Memory B cell (primary cell): ENCODE data around the gene SLC39A2.
"Not testable (repeated sequence)": the region's sequence is repeated elsewhere in the genome, so short reads cannot be mapped to it uniquely, and the experiment has no call there.

Experiments used
- ATAC-seq: fragments of 150-1000 bp; cut with Tn5 transposase; 2 replicates; pipeline ENCODE4 v1.10.0; 2021; ENCODE audit warnings: low read depth, mild to moderate bottlenecking, moderate library complexity
- DNase-seq, 2 donors: peaks; one replicate each; pipeline ENCODE4 v3.0.0; 2022; ENCODE audit warnings: low spot score in 2 of 2
- H3K27ac Mint-ChIP-seq: one replicate; pipeline ENCODE4 v1.8.0; 2022; ENCODE audit warnings: mild to moderate bottlenecking, moderate library complexity, mixed read lengths
- H3K27me3 Mint-ChIP-seq: one replicate; pipeline ENCODE4 v1.8.0; 2022; ENCODE audit warnings: mixed read lengths
- H3K36me3 Mint-ChIP-seq: one replicate; pipeline ENCODE4 v1.8.0; 2022; ENCODE audit warnings: mild to moderate bottlenecking, mixed read lengths
- H3K4me1 Mint-ChIP-seq: one replicate; pipeline ENCODE4 v1.8.0; 2022; ENCODE audit warnings: mixed read lengths
- H3K4me3 Mint-ChIP-seq: one replicate; pipeline ENCODE4 v1.8.0; 2022; ENCODE audit warnings: mild to moderate bottlenecking, moderate library complexity, mixed read lengths
- H3K9me3 Mint-ChIP-seq: one replicate; pipeline ENCODE4 v1.8.0; 2022; ENCODE audit warnings: mixed read lengths

The SLC39A2 gene, protein sequence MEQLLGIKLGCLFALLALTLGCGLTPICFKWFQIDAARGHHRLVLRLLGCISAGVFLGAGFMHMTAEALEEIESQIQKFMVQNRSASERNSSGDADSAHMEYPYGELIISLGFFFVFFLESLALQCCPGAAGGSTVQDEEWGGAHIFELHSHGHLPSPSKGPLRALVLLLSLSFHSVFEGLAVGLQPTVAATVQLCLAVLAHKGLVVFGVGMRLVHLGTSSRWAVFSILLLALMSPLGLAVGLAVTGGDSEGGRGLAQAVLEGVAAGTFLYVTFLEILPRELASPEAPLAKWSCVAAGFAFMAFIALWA

DNA sequence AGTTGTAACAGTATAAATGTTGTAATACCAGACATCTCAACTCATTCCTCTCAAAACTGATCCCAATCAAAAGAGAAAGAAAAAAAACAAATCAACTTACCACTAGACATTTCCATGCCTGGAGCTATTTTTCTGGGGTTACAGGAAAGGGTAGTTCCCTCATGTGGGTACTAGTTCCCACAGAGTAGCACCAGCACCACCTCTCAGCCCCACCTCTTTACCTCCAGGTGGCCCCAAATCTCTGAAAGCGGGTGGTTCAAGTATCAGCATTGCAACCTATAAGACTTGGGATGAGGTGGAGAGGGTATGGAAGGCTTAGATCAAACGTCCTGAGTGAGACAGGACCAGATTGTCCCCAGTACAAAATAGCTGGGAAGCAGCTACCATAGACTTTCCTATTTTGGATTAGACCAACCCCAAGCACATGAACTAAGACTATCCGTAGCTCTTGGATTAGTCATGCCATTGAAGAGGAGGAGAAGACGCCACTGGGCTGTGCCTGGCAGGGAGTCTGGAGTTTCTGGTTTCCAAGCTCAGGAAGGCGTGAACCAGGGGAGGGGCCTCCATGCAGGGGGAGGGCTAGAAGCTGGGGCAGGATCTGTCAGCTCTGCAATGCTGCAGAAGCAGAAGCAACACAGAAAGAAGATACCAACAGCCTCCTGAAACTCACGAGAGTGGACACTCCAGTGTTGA is at the start of gene SLC39A2:
SLC39A2 (plus strand) TSS at position 620 of the 693 bp plus-strand sequence. CDS start 154 bp downstream, outside the sequence.
- DNase-seq (no peak), ATAC-seq (no peak)
- H3K27ac Mint-ChIP-seq, result no peak within 1 kb of the TSS
- no peaks in the 10 kb centered on the region for H3K9me3 Mint-ChIP-seq
- no peaks in the 10 kb centered on the region for H3K27me3 Mint-ChIP-seq
- peaks cover 2% of the 10 kb centered on the region for H3K4me1 Mint-ChIP-seq
- H3K36me3 Mint-ChIP-seq, result peaks cover 23% of the 10 kb centered on the region
- H3K4me3 Mint-ChIP-seq, result no peak within 1 kb of the TSS

DNA sequence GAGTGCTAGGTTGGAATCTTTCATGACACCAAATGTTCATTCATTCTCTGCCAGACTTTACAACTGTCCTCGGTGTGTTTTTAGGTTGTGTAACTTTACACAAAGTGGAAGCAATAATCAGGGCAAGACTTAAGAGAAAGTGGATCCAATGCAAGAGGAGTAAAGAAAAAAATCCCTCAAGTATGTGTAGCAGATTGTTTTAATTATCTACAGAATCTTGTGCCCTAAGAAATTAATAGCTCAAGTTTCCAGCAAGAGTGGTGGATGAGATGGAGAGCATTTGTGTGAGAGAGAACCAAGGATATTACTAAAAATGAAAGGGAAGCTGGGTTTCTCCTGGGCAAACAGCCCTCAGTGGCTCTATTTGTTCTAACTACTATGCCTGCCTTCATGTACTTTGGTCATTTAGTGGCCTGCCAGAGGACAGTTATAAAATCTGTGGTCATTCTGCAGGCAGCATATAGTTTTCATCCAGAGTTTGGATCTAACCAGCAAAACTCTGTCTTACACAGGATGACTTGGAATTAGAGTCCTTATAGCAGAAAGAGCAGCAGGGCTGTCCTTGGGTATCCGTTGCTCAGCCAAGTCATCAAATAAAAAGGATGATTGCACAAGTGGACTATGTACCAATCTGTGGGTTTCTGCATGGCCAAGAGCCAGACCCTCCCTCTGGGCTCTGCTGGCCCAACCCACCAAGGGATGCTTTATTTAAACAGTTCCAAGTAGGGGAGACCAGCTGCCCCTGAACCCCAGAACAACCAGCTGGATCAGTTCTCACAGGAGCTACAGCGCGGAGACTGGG is 44.2 kb upstream of the SLC39A2 start, which contains the start of gene RNASE2:
RNASE2 (plus strand) TSS at position 752 of the 802 bp plus-strand sequence. CDS start 285 bp downstream, outside the sequence.
- ATAC-seq, H3K4me1 Mint-ChIP-seq, H3K9me3 Mint-ChIP-seq, H3K27ac Mint-ChIP-seq, DNase-seq, H3K4me3 Mint-ChIP-seq, H3K36me3 Mint-ChIP-seq: not testable (repeated sequence)
- H3K27me3 Mint-ChIP-seq, result peaks cover 19% of the 10 kb centered on the region

DNA sequence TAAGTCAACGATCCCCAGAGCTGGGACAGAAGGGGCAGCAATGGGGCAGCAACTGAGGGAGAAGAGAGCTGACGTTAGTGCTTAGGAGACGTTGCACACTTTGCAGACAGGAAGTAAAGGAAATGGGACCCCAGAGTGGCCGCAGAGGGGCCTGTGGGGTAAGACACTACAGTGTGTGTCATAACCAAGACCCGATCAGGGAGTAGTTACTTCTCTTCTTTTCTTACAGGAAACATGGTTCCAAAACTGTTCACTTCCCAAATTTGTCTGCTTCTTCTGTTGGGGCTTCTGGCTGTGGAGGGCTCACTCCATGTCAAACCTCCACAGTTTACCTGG is 43.6 kb upstream of the SLC39A2 start:
- not testable (repeated sequence) for H3K36me3 Mint-ChIP-seq, H3K9me3 Mint-ChIP-seq, H3K4me1 Mint-ChIP-seq, DNase-seq, ATAC-seq, H3K4me3 Mint-ChIP-seq, H3K27ac Mint-ChIP-seq
- peaks cover 15% of the 10 kb centered on the region for H3K27me3 Mint-ChIP-seq

DNA sequence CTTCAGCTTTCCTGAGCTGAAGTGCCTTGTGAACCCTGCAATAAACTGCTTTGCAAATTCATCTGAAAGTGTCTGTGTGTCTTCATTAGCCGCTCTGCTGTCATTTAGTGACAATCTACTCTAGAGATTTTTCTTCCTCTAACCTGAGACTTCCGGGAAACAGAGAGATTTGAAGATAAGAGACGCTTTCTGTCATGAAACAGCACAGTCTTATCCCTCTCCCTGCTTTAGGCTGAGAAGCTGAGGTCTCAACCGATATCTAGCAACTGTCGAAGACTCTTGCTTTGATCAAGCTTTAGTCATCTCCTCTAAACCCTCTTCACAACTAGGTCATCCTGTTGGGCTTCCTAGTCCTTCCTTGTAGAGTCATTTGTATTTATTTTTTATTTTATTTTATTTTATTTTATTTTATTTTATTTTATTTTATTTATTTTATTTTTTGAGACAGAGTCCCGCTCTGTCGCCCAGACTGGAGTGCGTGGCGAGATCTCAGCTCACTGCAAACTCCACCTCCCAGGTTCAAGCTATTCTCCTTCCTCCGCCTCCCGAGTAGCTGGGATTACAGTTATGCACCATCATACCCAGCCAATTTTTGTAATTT is 42.6 kb upstream of the SLC39A2 start:
- DNase-seq (no peak), ATAC-seq (no peak)
- Mint-ChIP-seq H3K27me3 (peaks cover 15% of the 10 kb centered on the region), H3K4me3 (no peak overlapping the region), H3K4me1 (peaks cover 5% of the 10 kb centered on the region), H3K27ac (no peak overlapping the region), H3K9me3 (no peaks in the 10 kb centered on the region), H3K36me3 (no peaks in the 10 kb centered on the region)

DNA sequence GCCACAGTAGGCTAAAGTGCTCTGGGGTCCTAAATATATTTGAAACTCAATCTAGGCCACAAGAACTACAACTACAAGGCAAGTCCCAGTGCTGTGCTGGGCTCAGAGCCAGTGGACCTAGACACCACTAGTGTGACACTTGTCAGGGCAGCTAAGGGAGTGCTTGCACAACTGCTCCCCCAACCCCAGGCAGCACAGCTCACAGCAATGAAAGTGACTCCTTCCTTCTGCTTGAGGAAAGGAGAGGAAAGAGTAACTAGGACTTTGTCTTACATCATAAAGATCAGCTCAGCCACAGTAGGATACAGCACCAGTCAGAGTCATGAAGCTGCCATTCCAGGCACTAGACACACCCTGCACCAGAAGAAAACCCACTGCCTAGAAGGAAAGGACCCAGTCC is 40.1 kb upstream of the SLC39A2 start:
- DNase-seq, H3K9me3 Mint-ChIP-seq, ATAC-seq, H3K36me3 Mint-ChIP-seq, H3K27ac Mint-ChIP-seq, H3K4me1 Mint-ChIP-seq, H3K4me3 Mint-ChIP-seq: not testable (repeated sequence)
- peaks cover 14% of the 10 kb centered on the region for H3K27me3 Mint-ChIP-seq

DNA sequence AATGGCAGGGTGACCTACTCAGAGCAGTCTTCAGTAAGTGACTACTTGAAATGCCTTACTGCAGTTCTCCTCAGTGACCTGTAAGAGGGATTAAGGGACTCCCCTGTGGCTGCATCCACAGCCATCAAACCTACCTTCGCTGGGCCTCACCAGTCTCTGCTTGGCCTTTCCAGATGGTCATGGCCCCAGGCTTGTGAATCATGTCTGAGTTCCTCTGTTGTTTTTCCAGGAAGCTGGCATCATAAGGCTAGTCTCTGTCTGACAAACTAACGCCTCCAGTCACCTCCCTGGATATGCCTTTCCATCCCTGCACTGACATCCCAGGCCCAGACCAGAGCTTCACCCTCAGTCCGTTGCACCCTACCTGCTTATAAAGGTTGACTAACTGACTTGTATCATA is 29.8 kb upstream of the SLC39A2 start:
- Mint-ChIP-seq H3K27me3 (peaks cover 28% of the 10 kb centered on the region), H3K4me1 (peaks cover 8% of the 10 kb centered on the region), H3K36me3 (no peaks in the 10 kb centered on the region), H3K9me3 (no peaks in the 10 kb centered on the region), H3K27ac (no peak overlapping the region), H3K4me3 (no peak overlapping the region)
- DNase-seq (no peak), ATAC-seq (no peak)

DNA sequence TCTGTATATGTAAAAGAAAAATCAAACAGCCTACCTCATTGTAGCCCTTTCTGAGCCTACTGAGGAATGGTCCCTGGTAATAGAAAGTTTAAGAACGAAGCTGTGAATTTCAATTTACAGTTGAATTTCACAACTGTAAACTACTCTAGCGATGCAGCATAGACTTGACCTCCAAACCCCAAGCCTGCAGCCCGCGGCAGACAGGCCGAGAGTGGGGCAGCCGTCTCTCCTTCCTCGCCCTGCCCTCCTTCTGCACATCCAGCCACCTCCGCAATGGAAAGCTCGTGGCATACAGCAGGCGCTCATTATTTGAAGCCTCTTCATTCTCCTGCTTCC is 28.5 kb upstream of the SLC39A2 start:
- Mint-ChIP-seq H3K4me1 (peaks cover 8% of the 10 kb centered on the region), H3K36me3 (no peaks in the 10 kb centered on the region), H3K9me3 (no peaks in the 10 kb centered on the region), H3K27me3 (peaks cover 25% of the 10 kb centered on the region), H3K4me3 (peak overlapping the region; percentile 76), H3K27ac (no peak overlapping the region)
- DNase-seq, result no peak
- ATAC-seq, result peak; percentile 2

DNA sequence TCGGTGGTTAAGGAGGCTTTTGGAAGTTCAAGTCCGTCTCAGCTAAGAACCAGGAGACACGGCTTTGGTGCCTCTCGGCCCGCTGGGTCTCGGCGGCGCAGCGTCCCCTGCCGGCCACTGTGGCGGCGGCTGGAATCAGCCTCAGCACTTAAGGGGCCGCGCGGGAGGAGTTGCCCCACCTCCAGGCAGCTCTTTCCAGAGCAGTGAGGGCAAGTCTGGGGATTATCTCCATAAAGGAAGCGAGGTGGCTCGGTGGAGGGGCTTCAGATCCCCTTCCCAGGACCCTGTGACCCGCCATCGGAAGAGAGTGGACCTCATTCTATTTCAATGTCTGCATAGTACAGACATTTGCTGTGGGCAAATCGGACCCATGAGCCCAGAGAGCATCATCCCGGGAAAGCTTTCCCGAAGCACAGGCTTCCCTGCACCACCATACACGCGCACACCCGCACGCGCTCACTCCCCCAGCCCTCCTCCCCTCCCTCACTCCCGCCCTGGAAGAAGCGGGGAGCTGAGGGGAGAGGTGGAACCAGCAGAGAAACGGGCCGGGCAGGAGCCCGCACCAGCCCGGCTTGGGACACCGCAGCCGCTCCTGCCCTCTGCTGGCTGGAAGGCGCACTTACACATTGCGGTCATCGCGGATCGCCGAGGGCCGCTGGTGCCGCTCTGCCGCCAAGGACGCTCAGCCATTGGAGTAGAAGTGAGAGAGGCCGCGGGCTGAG is 27.9 kb upstream of the SLC39A2 start:
- peak; percentile 84 for ATAC-seq
- peak; percentile 77 to 88 for DNase-seq
- H3K4me1 Mint-ChIP-seq, result peaks cover 8% of the 10 kb centered on the region
- no peak overlapping the region for H3K27ac Mint-ChIP-seq
- peaks cover 25% of the 10 kb centered on the region for H3K27me3 Mint-ChIP-seq
- no peaks in the 10 kb centered on the region for H3K36me3 Mint-ChIP-seq
- H3K4me3 Mint-ChIP-seq, result peak overlapping the region; percentile 76
- no peaks in the 10 kb centered on the region for H3K9me3 Mint-ChIP-seq

DNA sequence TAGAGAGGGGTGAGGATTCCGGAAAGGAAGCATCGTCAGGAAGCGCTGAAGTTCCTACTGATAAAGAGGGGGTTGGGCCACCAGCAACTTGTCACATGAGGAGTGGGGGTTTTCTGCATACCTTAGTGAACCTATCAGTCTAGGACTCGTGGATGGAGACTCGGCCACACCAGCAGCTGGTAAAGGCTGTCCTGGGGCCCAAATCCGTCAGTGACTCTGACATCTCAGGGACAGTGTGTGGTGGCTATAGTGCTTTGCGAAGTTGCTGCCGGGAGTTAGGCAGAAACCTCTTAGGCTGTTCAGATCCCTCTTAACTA is 27.4 kb upstream of the SLC39A2 start:
- Mint-ChIP-seq H3K27me3 (peaks cover 25% of the 10 kb centered on the region), H3K36me3 (no peaks in the 10 kb centered on the region), H3K27ac (no peak overlapping the region), H3K9me3 (no peaks in the 10 kb centered on the region), H3K4me1 (peaks cover 8% of the 10 kb centered on the region), H3K4me3 (peak overlapping the region; percentile 76)
- ATAC-seq (peak; percentile 26), DNase-seq (no peak)

DNA sequence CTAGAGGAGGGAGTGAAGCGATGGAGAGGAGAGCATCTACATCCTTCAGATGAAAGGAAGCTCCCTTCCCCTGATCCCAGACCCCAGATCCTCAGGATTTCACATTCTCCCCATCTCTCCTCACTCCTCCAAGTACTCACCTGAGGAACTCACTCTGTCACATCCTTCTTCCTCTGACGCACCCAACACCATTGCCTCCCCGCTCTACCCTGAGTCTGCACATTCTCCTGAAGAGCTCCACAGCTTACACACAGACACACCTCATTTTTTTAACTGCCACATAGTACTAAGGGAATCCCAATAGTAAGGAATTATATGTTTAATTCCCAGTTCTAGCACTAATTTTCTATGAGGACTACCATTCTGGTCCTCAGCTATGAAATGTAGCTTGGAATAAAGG is 25.6 kb upstream of the SLC39A2 start:
- no peaks in the 10 kb centered on the region for H3K9me3 Mint-ChIP-seq
- H3K27me3 Mint-ChIP-seq, result peaks cover 15% of the 10 kb centered on the region
- no peak overlapping the region for H3K27ac Mint-ChIP-seq
- H3K36me3 Mint-ChIP-seq, result no peaks in the 10 kb centered on the region
- no peak for ATAC-seq
- no peak overlapping the region for H3K4me3 Mint-ChIP-seq
- DNase-seq, result no peak
- peaks cover 8% of the 10 kb centered on the region for H3K4me1 Mint-ChIP-seq

DNA sequence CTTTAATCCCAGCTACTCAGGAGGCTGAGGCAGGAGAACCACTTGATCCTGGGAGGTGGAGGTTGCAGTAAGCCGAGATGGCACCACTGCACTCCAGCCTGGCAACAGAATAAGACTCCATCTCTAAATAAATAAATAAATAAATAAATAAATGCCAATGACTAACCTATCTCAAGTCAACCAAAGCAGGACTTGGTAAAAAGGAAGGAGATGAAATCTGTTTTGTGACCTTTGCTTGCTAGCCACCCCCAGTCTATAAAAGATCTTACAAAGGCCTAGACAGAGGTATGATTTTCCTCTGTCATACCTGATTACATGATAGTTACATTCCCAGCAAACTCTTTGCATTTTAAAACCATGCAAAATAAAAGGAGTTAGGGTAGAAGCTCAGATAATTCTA is 22.8 kb upstream of the SLC39A2 start:
- no peak for DNase-seq
- no peaks in the 10 kb centered on the region for H3K9me3 Mint-ChIP-seq
- H3K27me3 Mint-ChIP-seq, result peaks cover 12% of the 10 kb centered on the region

DNA sequence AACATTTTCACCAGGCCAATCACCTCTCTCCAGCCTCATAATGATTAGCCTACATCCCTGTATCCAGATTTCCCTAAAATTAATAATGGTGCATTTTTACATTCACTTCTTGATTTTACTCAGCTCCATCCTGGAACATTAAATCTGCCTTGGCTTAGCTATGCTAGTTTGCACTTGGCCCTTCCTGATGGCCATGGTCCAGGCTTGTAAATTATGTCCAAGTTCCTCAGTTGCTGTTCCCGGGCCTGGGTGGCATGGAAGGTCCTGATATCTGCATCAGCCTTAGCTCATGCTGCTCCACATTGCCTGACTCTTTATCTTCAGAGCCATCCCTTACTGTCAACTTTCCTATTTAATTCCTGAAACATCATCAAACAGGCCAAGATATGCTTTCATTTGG is 20.4 kb upstream of the SLC39A2 start:
- DNase-seq (no peak), ATAC-seq (no peak)
- Mint-ChIP-seq H3K4me1 (no peaks in the 10 kb centered on the region), H3K27me3 (peaks cover 5% of the 10 kb centered on the region), H3K27ac (no peak overlapping the region), H3K4me3 (no peak overlapping the region), H3K36me3 (no peaks in the 10 kb centered on the region), H3K9me3 (no peaks in the 10 kb centered on the region)

More for the DNA sequence above, 22.8 kb upstream of the SLC39A2 start:
- H3K27ac Mint-ChIP-seq, result no peak overlapping the region
- H3K36me3 Mint-ChIP-seq, result no peaks in the 10 kb centered on the region
- ATAC-seq, result no peak
- peaks cover 5% of the 10 kb centered on the region for H3K4me1 Mint-ChIP-seq
- no peak overlapping the region for H3K4me3 Mint-ChIP-seq

DNA sequence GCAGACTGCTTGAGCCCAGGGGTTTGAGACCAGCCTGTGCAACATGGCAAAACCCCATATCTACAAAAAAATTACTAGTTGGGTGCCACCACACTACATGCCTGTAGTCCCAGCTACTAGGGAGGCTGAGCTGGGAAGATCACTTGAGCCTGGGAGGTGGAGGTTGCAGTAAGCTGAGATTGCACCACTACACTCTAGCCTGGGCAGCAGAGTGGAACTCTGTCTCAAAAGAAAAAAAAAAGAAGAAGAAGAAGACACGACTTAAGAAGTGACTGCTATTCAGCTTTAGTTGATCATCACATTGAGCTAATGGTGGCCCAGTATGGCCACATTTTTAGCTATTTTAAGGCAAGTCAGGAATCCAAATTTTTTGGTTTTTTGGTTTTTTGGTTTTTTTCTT is 18.2 kb upstream of the SLC39A2 start:
- ATAC-seq (no peak), DNase-seq (no peak)
- H3K9me3 Mint-ChIP-seq, result no peaks in the 10 kb centered on the region
- no peak overlapping the region for H3K27ac Mint-ChIP-seq
- no peaks in the 10 kb centered on the region for H3K4me1 Mint-ChIP-seq
- no peak overlapping the region for H3K4me3 Mint-ChIP-seq
- H3K27me3 Mint-ChIP-seq, result peaks cover 4% of the 10 kb centered on the region
- no peaks in the 10 kb centered on the region for H3K36me3 Mint-ChIP-seq
